Erythroblast (primary cell): ENCODE results near the gene DPH6.

Experiments
- GATA1 ChIP-seq: IDR thresholded peaks from 2 replicates; pipeline ENCODE4 v1.6.1; 2011; ENCODE audit warnings: low read depth, mild to moderate bottlenecking, control low read depth, low read length, moderate library complexity
- POLR2A ChIP-seq: IDR thresholded peaks from 2 replicates; pipeline ENCODE4 v1.6.1; 2011; ENCODE audit warnings: mild to moderate bottlenecking, low read length

GRCh38 chr15:35321926-35322325 lies 224.0 kb downstream of the DPH6 start:
- TF ChIP-seq POLR2A (no peak), GATA1 (no peak)
